Muscle of leg (tissue), 11 donors: ENCODE data around the gene TRPM3. TPM values are rescaled to one million over a fixed set of nuclear protein-coding genes. Genes with fewer than 3 reads are reported as not detected.
A peak's percentile ranks its signal among the peaks of the same experiment; 100 is the strongest.

Experiments
- DNase-seq: peaks from one replicate; pipeline ENCODE4 v3.0.0; 2013
- H3K27ac ChIP-seq: one replicate; pipeline ENCODE4 v1.5.1; 2013; ENCODE audit warnings: mild to moderate bottlenecking, low read length, control low read depth
- H3K27me3 ChIP-seq: one replicate; pipeline ENCODE4 v1.6.1; 2013; ENCODE audit warnings: low read length; ENCODE audit not compliant: control insufficient read depth, insufficient read depth
- H3K36me3 ChIP-seq: one replicate; pipeline ENCODE4 v1.6.1; 2013; ENCODE audit warnings: low read length; ENCODE audit not compliant: control insufficient read depth, insufficient read depth
- H3K4me1 ChIP-seq: one replicate; pipeline ENCODE4 v1.6.1; 2013; ENCODE audit warnings: low read length; ENCODE audit not compliant: control insufficient read depth, insufficient read depth
- H3K4me3 ChIP-seq: one replicate; pipeline ENCODE4 v1.5.1; 2013; ENCODE audit warnings: low read length, control low read depth
- H3K9me3 ChIP-seq: replicated peaks from 2 replicates; pipeline ENCODE4 v1.6.1; 2013; ENCODE audit warnings: low read depth, low read length; ENCODE audit not compliant: control insufficient read depth
- WGBS: methylation state at CpG from one replicate; pipeline ENCODE4 v1.1.5; 2013; ENCODE audit warnings: missing lambda C conversion rate; ENCODE audit not compliant: insufficient coverage; 5-methylcytosine and 5-hydroxymethylcytosine counted together
- polyA plus RNA-seq, 8 donors: library from polyadenylated mRNA; unstranded; fragments of 120-200 nt; gene quantifications; one replicate each; pipeline versions ENCODE4 v1.2.1 to v1.2.3, GENCODE V29; 2013; ENCODE audit warnings: inconsistent platforms in 1 of 8, low replicate concordance in 1 of 8; ENCODE audit not compliant: insufficient read length in 8 of 8, insufficient read depth in 1 of 8
- total RNA-seq: library from RNA; stranded (reverse); fragments of 120-200 nt; gene quantifications from one replicate; pipeline ENCODE4 v1.2.4, GENCODE V29; 2013

TRPM3 gene
- total and polyA plus RNA-seq, 9 donors, result 0.14 to 0.66 (median 0.31) TPM

GRCh38 chr9:70534471-70534870, 587.0 kb downstream of the TRPM3 start:
- Histone ChIP-seq H3K27ac (no peak overlapping the region), H3K36me3 (no peaks in the 10 kb centered on the region), H3K27me3 (no peaks in the 10 kb centered on the region), H3K9me3 (no peaks in the 10 kb centered on the region), H3K4me3 (no peak overlapping the region), H3K4me1 (no peaks in the 10 kb centered on the region)
- no peak for DNase-seq

GRCh38 chr9:70534061-70534460, 587.4 kb downstream of the TRPM3 start:
- Histone ChIP-seq H3K27ac (no peak overlapping the region), H3K4me1 (no peaks in the 10 kb centered on the region), H3K36me3 (no peaks in the 10 kb centered on the region), H3K9me3 (no peaks in the 10 kb centered on the region), H3K4me3 (no peak overlapping the region), H3K27me3 (no peaks in the 10 kb centered on the region)
- DNase-seq, result no peak
- WGBS, result 60% methylated on average over 1 of the region's 4 CpGs

- 52% methylated on average over 3 of the region's 5 CpGs for WGBS
- H3K9me3 ChIP-seq, result no peaks in the 10 kb centered on the region
- H3K4me1 ChIP-seq, result no peaks in the 10 kb centered on the region
Observed at GRCh38 chr9:70533492-70533891, 587.9 kb downstream of the TRPM3 start.

GRCh38 chr9:70532716-70533115, 588.7 kb downstream of the TRPM3 start:
- no peaks in the 10 kb centered on the region for H3K27me3 ChIP-seq
- no peaks in the 10 kb centered on the region for H3K36me3 ChIP-seq
- H3K27ac ChIP-seq, result no peak overlapping the region
- no peaks in the 10 kb centered on the region for H3K4me1 ChIP-seq
- no CpG with 5 or more reads among the region's 6 CpGs for WGBS
- DNase-seq, result no peak
- H3K4me3 ChIP-seq, result no peak overlapping the region
- H3K9me3 ChIP-seq, result no peaks in the 10 kb centered on the region

More at GRCh38 chr9:70533492-70533891, 587.9 kb downstream of the TRPM3 start:
- no peak for DNase-seq
- Histone ChIP-seq H3K36me3 (no peaks in the 10 kb centered on the region), H3K4me3 (no peak overlapping the region), H3K27me3 (no peaks in the 10 kb centered on the region), H3K27ac (no peak overlapping the region)

- Histone ChIP-seq H3K4me3 (no peak overlapping the region), H3K4me1 (no peaks in the 10 kb centered on the region), H3K27ac (no peak overlapping the region), H3K9me3 (no peaks in the 10 kb centered on the region), H3K27me3 (no peaks in the 10 kb centered on the region), H3K36me3 (no peaks in the 10 kb centered on the region)
- no CpG with 5 or more reads among the region's 1 CpG for WGBS
- DNase-seq, result no peak
Observed at GRCh38 chr9:70531311-70531710, 590.1 kb downstream of the TRPM3 start.

- Histone ChIP-seq H3K4me3 (no peak overlapping the region), H3K27me3 (no peaks in the 10 kb centered on the region), H3K36me3 (no peaks in the 10 kb centered on the region), H3K27ac (no peak overlapping the region), H3K4me1 (no peaks in the 10 kb centered on the region), H3K9me3 (no peaks in the 10 kb centered on the region)
- WGBS, result 92% methylated on average over 4 of the region's 5 CpGs
- no peak for DNase-seq
Observed at GRCh38 chr9:70530716-70531115, 590.7 kb downstream of the TRPM3 start.

GRCh38 chr9:70529833-70530232, 591.6 kb downstream of the TRPM3 start:
- H3K36me3 ChIP-seq, result no peaks in the 10 kb centered on the region
- 40% methylated on average over 4 of the region's 7 CpGs for WGBS
- H3K4me3 ChIP-seq, result no peak overlapping the region
- H3K27ac ChIP-seq, result no peak overlapping the region
- DNase-seq, result peak; percentile 21
- H3K9me3 ChIP-seq, result peaks cover 4% of the 10 kb centered on the region
- H3K4me1 ChIP-seq, result no peaks in the 10 kb centered on the region
- no peaks in the 10 kb centered on the region for H3K27me3 ChIP-seq

GRCh38 chr9:70529377-70529776, 592.0 kb downstream of the TRPM3 start:
- Histone ChIP-seq H3K27ac (no peak overlapping the region), H3K27me3 (no peaks in the 10 kb centered on the region), H3K4me3 (no peak overlapping the region), H3K4me1 (no peaks in the 10 kb centered on the region), H3K9me3 (peaks cover 5% of the 10 kb centered on the region), H3K36me3 (no peaks in the 10 kb centered on the region)
- WGBS, result 100% methylated on average over 2 of the region's 6 CpGs
- DNase-seq, result no peak

- WGBS, result 100% methylated on average over 1 of the region's 2 CpGs
- Histone ChIP-seq H3K4me3 (no peak overlapping the region), H3K9me3 (peaks cover 5% of the 10 kb centered on the region), H3K4me1 (no peaks in the 10 kb centered on the region), H3K27ac (no peak overlapping the region), H3K27me3 (no peaks in the 10 kb centered on the region), H3K36me3 (no peaks in the 10 kb centered on the region)
- DNase-seq, result no peak
Observed at GRCh38 chr9:70526902-70527301, 594.5 kb downstream of the TRPM3 start.

GRCh38 chr9:70525519-70525918, 595.9 kb downstream of the TRPM3 start:
- no peak overlapping the region for H3K4me3 ChIP-seq
- peaks cover 5% of the 10 kb centered on the region for H3K9me3 ChIP-seq
- H3K4me1 ChIP-seq, result peaks cover under 1% of the 10 kb centered on the region
- H3K27me3 ChIP-seq, result no peaks in the 10 kb centered on the region
- no peaks in the 10 kb centered on the region for H3K36me3 ChIP-seq
- DNase-seq, result no peak
- WGBS, result no CpG with 5 or more reads among the region's 1 CpG
- H3K27ac ChIP-seq, result no peak overlapping the region
